ENCODE data around the gene ORMDL2. TPM values are rescaled to one million over a fixed set of nuclear protein-coding genes. Genes with fewer than 3 reads are reported as not detected.

ORMDL2 gene
- polyA plus RNA-seq, 1 donor from 2014 or later, result 11.5 TPM

- Histone ChIP-seq H3K9ac (ENCODE audit: low read length) (no peak overlapping the region), H4K20me1 (ENCODE audit: insufficient read depth) (no peaks in the 10 kb centered on the region), H3K27me3 (ENCODE audit: insufficient read depth, low read depth, low read length) (no peaks in the 10 kb centered on the region), H3K9me3 (ENCODE audit: low read length) (no peaks in the 10 kb centered on the region), H3K4me2 (ENCODE audit: low read length) (no peak overlapping the region), H3K36me3 (ENCODE audit: insufficient read depth, low read length) (no peaks in the 10 kb centered on the region), H3K79me2 (replicated peaks; ENCODE audit: insufficient read depth, low read length) (no peaks in the 10 kb centered on the region), H3K27ac (ENCODE audit: low read length) (no peak overlapping the region), H3F3A (ENCODE audit: insufficient read depth, low read length, poor library complexity, severe bottlenecking) (no peaks in the 10 kb centered on the region), H3K4me3 (ENCODE audit: low read length) (no peak overlapping the region), H2AFZ (ENCODE audit: low read depth, low read length) (no peak overlapping the region), H3K9me2 (ENCODE audit: insufficient read depth, low read length) (no peaks in the 10 kb centered on the region)
- TF ChIP-seq EZH2 (IDR thresholded peaks at IDR 0.05; ENCODE audit: borderline replicate concordance, insufficient read depth, low read length, poor library complexity, severe bottlenecking) (no peak), EP300 (conservative IDR thresholded peaks at IDR 0.05; ENCODE audit: poor library complexity, severe bottlenecking) (no peak), MXI1 (conservative IDR thresholded peaks at IDR 0.05; ENCODE audit: poor library complexity, severe bottlenecking) (no peak), POLR2AphosphoS5 (IDR thresholded peaks at IDR 0.05) (no peak), CTCF (IDR thresholded peaks at IDR 0.05; ENCODE audit: poor library complexity, severe bottlenecking) (no peak), SMC3 (conservative IDR thresholded peaks at IDR 0.05; ENCODE audit: poor library complexity) (no peak), REST (IDR thresholded peaks at IDR 0.05; ENCODE audit: borderline replicate concordance) (no peak), RAD21 (conservative IDR thresholded peaks at IDR 0.05) (no peak), TAF1 (IDR thresholded peaks at IDR 0.05; ENCODE audit: low read depth) (no peak)
These were observed 22.9 kb downstream of the ORMDL2 start for GRCh38 chr12:55840581-55841351.

- no peak within 1 kb of the TSS for H3K9ac ChIP-seq (ENCODE audit: low read length)
- no peaks in the 10 kb centered on the region for H3K27me3 ChIP-seq (ENCODE audit: insufficient read depth, low read depth, low read length)
- no peaks in the 10 kb centered on the region for H3K9me3 ChIP-seq (ENCODE audit: low read length)
- H3K79me2 ChIP-seq (replicated peaks; ENCODE audit: insufficient read depth, low read length), result no peaks in the 10 kb centered on the region
- H3K4me3 ChIP-seq (ENCODE audit: low read length), result no peak within 1 kb of the TSS
- no peaks in the 10 kb centered on the region for H4K20me1 ChIP-seq (ENCODE audit: insufficient read depth)
- TF ChIP-seq REST (IDR thresholded peaks at IDR 0.05; ENCODE audit: borderline replicate concordance), result no peak
- no peak for TF ChIP-seq TAF1 (IDR thresholded peaks at IDR 0.05; ENCODE audit: low read depth)
- TF ChIP-seq CTCF (IDR thresholded peaks at IDR 0.05; ENCODE audit: poor library complexity, severe bottlenecking), result no peak
- no peak for TF ChIP-seq RAD21 (conservative IDR thresholded peaks at IDR 0.05)
- no peak for TF ChIP-seq SMC3 (conservative IDR thresholded peaks at IDR 0.05; ENCODE audit: poor library complexity)
- TF ChIP-seq MXI1 (conservative IDR thresholded peaks at IDR 0.05; ENCODE audit: poor library complexity, severe bottlenecking), result no peak
- TF ChIP-seq EZH2 (IDR thresholded peaks at IDR 0.05; ENCODE audit: borderline replicate concordance, insufficient read depth, low read length, poor library complexity, severe bottlenecking), result no peak
- no peak for TF ChIP-seq EP300 (conservative IDR thresholded peaks at IDR 0.05; ENCODE audit: poor library complexity, severe bottlenecking)
- H3F3A ChIP-seq (ENCODE audit: insufficient read depth, low read length, poor library complexity, severe bottlenecking), result no peaks in the 10 kb centered on the region
- H2AFZ ChIP-seq (ENCODE audit: low read depth, low read length), result no peak within 1 kb of the TSS
- H3K36me3 ChIP-seq (ENCODE audit: insufficient read depth, low read length), result no peaks in the 10 kb centered on the region
- no peaks in the 10 kb centered on the region for H3K9me2 ChIP-seq (ENCODE audit: insufficient read depth, low read length)
- H3K27ac ChIP-seq (ENCODE audit: low read length), result no peak within 1 kb of the TSS
- H3K4me2 ChIP-seq (ENCODE audit: low read length), result no peak within 1 kb of the TSS
These were observed 25.0 kb downstream of the ORMDL2 start, which contains the start of gene MMP19 for GRCh38 chr12:55842681-55843429. Gene MMP19, minus strand, starts transcription at chr12:55842936. Its CDS starts 106 bp downstream, at chr12:55842830.
